H1 (cell line): ENCODE measurements around the gene SPTBN1. TPM values are rescaled to one million over a fixed set of nuclear protein-coding genes. Genes with fewer than 3 reads are reported as not detected.

Experiments used
- CTCF ChIA-PET: fragments of 300-600 bp; sonication (Branson Sonifier 250); formaldehyde crosslinking; loops from one replicate; lab custom pipeline; 2021; ENCODE audit not compliant: partially characterized antibody; lab: Charles Lee
- POLR2A ChIA-PET: fragments of 300-600 bp; sonication (Branson Sonifier 250); formaldehyde crosslinking; loops from one replicate; lab custom pipeline; 2021; ENCODE audit warnings: inconsistent platforms; ENCODE audit not compliant: partially characterized antibody; lab: Charles Lee
- DNase-seq, 2 experiments: peaks; one replicate each; pipeline versions ENCODE4 v3.0.0 to v3.0.0-alpha.2; 2010 to 2022; ENCODE audit warnings: low spot score in 2 of 2, low read depth in 1 of 2, mixed read lengths in 1 of 2
- FAIRE-seq: peaks from 2 replicates; lab custom pipeline; 2011; peaks lifted over from hg19 to GRCh38; lab: Jason Lieb, UNC
- H2AFZ ChIP-seq: 2 replicates; pipeline ENCODE4 v1.8.1; 2012; ENCODE audit warnings: low read length, inconsistent platforms
- H2AK5ac ChIP-seq: 2 replicates; pipeline ENCODE4 v1.6.1; 2013; ENCODE audit warnings: low read depth, low read length
- H2BK120ac ChIP-seq: replicated peaks from 2 replicates; pipeline ENCODE3; 2013; ENCODE audit warnings: low read depth, low read length, inconsistent platforms
- H2BK12ac ChIP-seq: 2 replicates; pipeline ENCODE4 v1.6.1; 2013; ENCODE audit warnings: low read depth, low read length
- H2BK15ac ChIP-seq: 2 replicates; pipeline ENCODE4 v1.6.1; 2013; ENCODE audit warnings: low read length
- H2BK20ac ChIP-seq: 2 replicates; pipeline ENCODE4 v1.6.1; 2013; ENCODE audit warnings: low read length
- H2BK5ac ChIP-seq: 2 replicates; pipeline ENCODE4 v1.6.1; 2013; ENCODE audit warnings: low read depth, low read length
- H3K14ac ChIP-seq: 2 replicates; pipeline ENCODE4 v1.6.1; 2013; ENCODE audit warnings: inconsistent platforms; ENCODE audit not compliant: insufficient read length
- H3K18ac ChIP-seq: 2 replicates; pipeline ENCODE4 v1.6.1; 2013; ENCODE audit warnings: low read length; ENCODE audit errors: extremely low read depth
- H3K23ac ChIP-seq: 2 replicates; pipeline ENCODE4 v1.6.1; 2013; ENCODE audit warnings: inconsistent platforms; ENCODE audit not compliant: insufficient read length
- H3K23me2 ChIP-seq: 2 replicates; pipeline ENCODE4 v1.6.1; 2013; ENCODE audit warnings: low read depth, low read length
- H3K27ac ChIP-seq: 2 replicates; pipeline ENCODE4 v1.6.1; 2011; ENCODE audit warnings: low read depth, low read length, inconsistent platforms
- H3K27me3 ChIP-seq, 4 experiments: replicated peaks in 1 of 4; 1 replicate in 1 of 4; 2 replicates in 3 of 4; pipeline versions ENCODE4 v1.6.1 to v1.8.1; 2011 to 2013; ENCODE audit warnings: low read length in 3 of 4, mild to moderate bottlenecking in 3 of 4, inconsistent platforms in 2 of 4, mixed read lengths in 2 of 4, moderate library complexity in 1 of 4; ENCODE audit not compliant: control insufficient read depth in 3 of 4, insufficient read depth in 3 of 4; ENCODE audit errors: extremely low read depth in 1 of 4
- H3K36me3 ChIP-seq, 4 experiments: 2 replicates each; pipeline versions ENCODE4 v1.6.1 to v1.8.1; 2011 to 2013; ENCODE audit warnings: mild to moderate bottlenecking in 4 of 4, low read length in 3 of 4, moderate library complexity in 2 of 4, control low read depth in 1 of 4, inconsistent platforms in 1 of 4; ENCODE audit not compliant: insufficient read depth in 4 of 4, control insufficient read depth in 2 of 4
- H3K4ac ChIP-seq: replicated peaks from 2 replicates; pipeline ENCODE3; 2013; ENCODE audit warnings: low read length, low read depth, mixed read lengths, inconsistent platforms; ENCODE audit not compliant: insufficient read length
- H3K4me1 ChIP-seq, 4 experiments: replicated peaks in 1 of 4; 1 replicate in 1 of 4; 2 replicates in 3 of 4; pipeline versions ENCODE4 v1.6.1 to v1.8.1; 2011 to 2013; ENCODE audit warnings: low read length in 3 of 4, inconsistent platforms in 2 of 4, mixed read lengths in 1 of 4; ENCODE audit not compliant: insufficient read depth in 4 of 4, control insufficient read depth in 3 of 4
- H3K4me2 ChIP-seq, 2 experiments: 2 replicates each; pipeline versions ENCODE4 v1.6.1 to v1.8.1; 2011 to 2013; ENCODE audit warnings: low read depth in 2 of 2, low read length in 2 of 2, control low read depth in 1 of 2, inconsistent platforms in 1 of 2, mild to moderate bottlenecking in 1 of 2; ENCODE audit not compliant: insufficient read depth in 1 of 2
- H3K4me3 ChIP-seq, 4 experiments: fragments of 200-600, 300-600 bp in 1 of 4; sonication (generic), shearing (Covaris generic), sonication (Bioruptor Twin) in 1 of 4; 2 replicates each; pipeline versions ENCODE4 v1.5.1 to v1.8.1; 2011 to 2016; ENCODE audit warnings: low read length in 4 of 4, low read depth in 3 of 4, control low read depth in 2 of 4, inconsistent platforms in 2 of 4, mild to moderate bottlenecking in 2 of 4, mixed read lengths in 1 of 4, moderate library complexity in 1 of 4; ENCODE audit not compliant: insufficient read depth in 2 of 4; ENCODE audit errors: extremely low read depth in 1 of 4
- H3K56ac ChIP-seq: replicated peaks from 2 replicates; pipeline ENCODE3; 2013; ENCODE audit warnings: low read depth, mild to moderate bottlenecking, mixed read lengths, low read length, inconsistent platforms; ENCODE audit not compliant: insufficient read length
- H3K79me1 ChIP-seq: 2 replicates; pipeline ENCODE4 v1.6.1; 2013; ENCODE audit warnings: low read depth, low read length, control low read depth
- H3K79me2 ChIP-seq, 2 experiments: 2 replicates each; pipeline versions ENCODE4 v1.6.1 to v1.8.1; 2012 to 2013; ENCODE audit warnings: low read length in 2 of 2, mild to moderate bottlenecking in 2 of 2, inconsistent platforms in 1 of 2; ENCODE audit not compliant: insufficient read depth in 2 of 2, control insufficient read depth in 1 of 2
- H3K9ac ChIP-seq, 4 experiments: replicated peaks in 1 of 4; 1 replicate in 1 of 4; 2 replicates in 3 of 4; pipeline versions ENCODE4 v1.6.1 to v1.8.1; 2011 to 2013; ENCODE audit warnings: low read depth in 3 of 4, low read length in 3 of 4, control low read depth in 2 of 4, mild to moderate bottlenecking in 2 of 4, moderate library complexity in 2 of 4, inconsistent platforms in 1 of 4; ENCODE audit errors: extremely low read depth in 1 of 4
- H3K9me3 ChIP-seq, 2 experiments: 2 replicates each; pipeline versions ENCODE4 v1.6.1 to v1.8.1; 2012 to 2013; ENCODE audit warnings: mild to moderate bottlenecking in 2 of 2, moderate library complexity in 2 of 2, control low read depth in 1 of 2, inconsistent platforms in 1 of 2, low read depth in 1 of 2, low read length in 1 of 2, mixed read lengths in 1 of 2; ENCODE audit not compliant: insufficient read depth in 2 of 2
- H4K20me1 ChIP-seq, 2 experiments: replicated peaks in 1 of 2; 2 replicates each; pipeline versions ENCODE3 to v1.8.1; 2011 to 2013; ENCODE audit warnings: inconsistent platforms in 2 of 2, low read length in 2 of 2, mild to moderate bottlenecking in 1 of 2; ENCODE audit not compliant: insufficient read depth in 2 of 2, control insufficient read depth in 1 of 2
- H4K5ac ChIP-seq: 2 replicates; pipeline ENCODE4 v1.6.1; 2013; ENCODE audit warnings: low read length, low read depth, mixed read lengths, inconsistent platforms; ENCODE audit not compliant: insufficient read length
- H4K8ac ChIP-seq: 2 replicates; pipeline ENCODE4 v1.8.0; 2013; ENCODE audit warnings: mild to moderate bottlenecking, moderate library complexity, low read length, inconsistent platforms; ENCODE audit not compliant: insufficient read depth; ENCODE audit errors: extremely low read depth
- H4K91ac ChIP-seq: replicated peaks from 2 replicates; pipeline ENCODE3; 2013; ENCODE audit warnings: low read length, mixed read lengths, inconsistent platforms; ENCODE audit not compliant: insufficient read length
- CEBPB ChIP-seq: IDR thresholded peaks from 2 replicates; pipeline ENCODE4 v1.6.1; 2012; ENCODE audit warnings: low read depth, low read length
- EGR1 ChIP-seq: IDR thresholded peaks from 2 replicates; pipeline ENCODE4 v1.6.1; 2011; ENCODE audit warnings: low read depth, low read length, borderline replicate concordance
- HDAC6 ChIP-seq: IDR thresholded peaks from one replicate; pipeline ENCODE4 v1.7.1; 2012; ENCODE audit warnings: low read depth, mild to moderate bottlenecking, inconsistent platforms, low read length, moderate library complexity
- JUN ChIP-seq: IDR thresholded peaks from 2 replicates; pipeline ENCODE4 v1.6.1; 2011; ENCODE audit warnings: low read depth, mild to moderate bottlenecking, improper control_type of control experiment, low read length
- KDM1A ChIP-seq: fragments of 200-600, 300-600 bp; sonication (generic); IDR thresholded peaks from 2 replicates; pipeline ENCODE4 v1.7.1; 2016; ENCODE audit warnings: mild to moderate bottlenecking, low read length, borderline replicate concordance
- KDM5A ChIP-seq: fragments of 200-600 bp; IDR thresholded peaks from 2 replicates; pipeline ENCODE4 v1.7.1; 2012; ENCODE audit warnings: mild to moderate bottlenecking, low read length, inconsistent platforms, mixed read lengths
- MAX ChIP-seq: IDR thresholded peaks from 2 replicates; pipeline ENCODE4 v1.6.1; 2012; ENCODE audit warnings: inconsistent platforms
- POLR2AphosphoS5 ChIP-seq: IDR thresholded peaks from 2 replicates; pipeline ENCODE4 v1.6.1; 2011; ENCODE audit warnings: low read depth, low read length
- RXRA ChIP-seq: IDR thresholded peaks from 2 replicates; pipeline ENCODE4 v1.6.1; 2011; ENCODE audit warnings: low read depth, mild to moderate bottlenecking, low read length, moderate library complexity; ENCODE audit not compliant: insufficient read depth
- SIRT6 ChIP-seq: IDR thresholded peaks from one replicate; pipeline ENCODE4 v1.7.1; 2012; ENCODE audit warnings: low read length, inconsistent platforms
- SP1 ChIP-seq: IDR thresholded peaks from 2 replicates; pipeline ENCODE4 v1.6.1; 2011; ENCODE audit warnings: low read depth, low read length
- SUZ12 ChIP-seq: fragments of 200-600 bp; sonication (generic); IDR thresholded peaks from 2 replicates; pipeline ENCODE4 v1.6.1; 2012; ENCODE audit warnings: mild to moderate bottlenecking, inconsistent platforms, low read length, moderate library complexity, mixed read lengths
- YY1 ChIP-seq: IDR thresholded peaks from 2 replicates; pipeline ENCODE4 v1.6.1; 2011; ENCODE audit warnings: low read depth, mild to moderate bottlenecking, low read length
- WGBS, 2 experiments: shearing (Covaris generic) in 1 of 2; methylation state at CpG; one replicate each; pipeline versions ENCODE4 v1.1.6 to v1.1.7; 2013 to 2015; ENCODE audit warnings: low lambda C conversion rate in 2 of 2, mixed read lengths in 2 of 2, inconsistent platforms in 1 of 2, low coverage in 1 of 2, missing lambda C conversion rate in 1 of 2; ENCODE audit not compliant: insufficient replicate concordance in 2 of 2, insufficient coverage in 1 of 2, insufficient read length in 1 of 2; ENCODE audit errors: extremely low coverage in 1 of 2, missing lambda C conversion rate in 1 of 2; 5-methylcytosine and 5-hydroxymethylcytosine counted together
- polyA plus RNA-seq, 7 experiments: library from polyadenylated mRNA; depleted of rRNA in 3 of 7; stranded (reverse) in 5 of 7; unstranded in 2 of 7; fragments of >200 nt in 5 of 7; fragments of 200-250 nt in 2 of 7; gene quantifications; 1 replicate in 5 of 7; 2 replicates in 1 of 7; 4 replicates in 1 of 7; pipeline versions ENCODE4 v1.2.1 to v1.2.3, GENCODE V29; 2011 to 2013; ENCODE audit warnings: missing spikeins in 2 of 7, mixed read lengths in 2 of 7
- total RNA-seq: library from RNA; stranded (reverse); fragmentation: NEBNext Ultra II Directional; extraction: Animal tissue kit (Norgen Biotek cat#: 25700); gene quantifications from 2 replicates; pipeline ENCODE4 v1.2.1, GENCODE V29; 2021

Gene SPTBN1
- total and polyA plus RNA-seq, 2 of the 8 experiments (the other 6 are each of a cell fraction or from before 2014, with no cell fraction given) = 31.8 to 180 TPM

- Histone ChIP-seq H3K56ac (no peak overlapping the region), H2AFZ (no peak overlapping the region), H2BK120ac (no peak overlapping the region), H4K8ac (no peak overlapping the region), H2BK15ac (no peak overlapping the region), H3K4me1 (peaks cover 6 to 28% (median 23%) of the 10 kb centered on the region in 4 experiments), H4K91ac (no peak overlapping the region), H2BK5ac (no peak overlapping the region), H2AK5ac (no peak overlapping the region), H3K4me2 (no peak overlapping the region), H3K23me2 (no peaks in the 10 kb centered on the region), H4K20me1 (peaks cover 22 to 36% of the 10 kb centered on the region in 2 experiments), H3K23ac (no peak overlapping the region), H3K14ac (no peak overlapping the region), H2BK12ac (no peak overlapping the region), H4K5ac (no peak overlapping the region), H2BK20ac (no peak overlapping the region), H3K36me3 (peaks cover 0 to 3% (median 0%) of the 10 kb centered on the region in 4 experiments; a peak in 1 of 8 replicates), H3K18ac (no peak overlapping the region), H3K27me3 (no peaks in the 10 kb centered on the region), H3K79me1 (peaks cover 19% of the 10 kb centered on the region; the same call in 1 of the 2 replicates), H3K4ac (no peak overlapping the region), H3K9me3 (no peaks in the 10 kb centered on the region), H3K27ac (no peak overlapping the region), H3K79me2 (peaks cover 28 to 99% of the 10 kb centered on the region in 2 experiments), H3K4me3 (no peak overlapping the region), H3K9ac (no peak overlapping the region)
- DNase-seq = no peak
- no peak for FAIRE-seq
- ChIA-PET POLR2A (interaction anchor here (5.5 kb wide), 1 partner anchor 13 kb away, joined by 31 read pairs; no protein-coding TSS in a partner anchor), CTCF (interaction anchor here (0.8 to 0.9 kb wide), 2 partner anchors 31 to 42 kb away, joined by 3 read pairs; no protein-coding TSS in a partner anchor)
- WGBS, 2 experiments = 86% methylated on average over 4 of the region's 4 CpGs; no CpG with 5 or more reads in 1 of the 2 experiments
- no peak for TF ChIP-seq KDM1A
- no peak for TF ChIP-seq JUN
- TF ChIP-seq KDM5A = no peak
- no peak for TF ChIP-seq CEBPB
- no peak for TF ChIP-seq SIRT6
- TF ChIP-seq SUZ12 = no peak
- no peak for TF ChIP-seq YY1
- no peak for TF ChIP-seq POLR2AphosphoS5
- TF ChIP-seq RXRA = no peak
- no peak for TF ChIP-seq HDAC6
- TF ChIP-seq SP1 = no peak
- TF ChIP-seq MAX = no peak
- no peak for TF ChIP-seq EGR1
Observed at GRCh38 chr2:54572262-54572635, 116.1 kb downstream of the SPTBN1 start.
